Fibroblast of pulmonary artery (primary cell): Measurements from ENCODE around the gene TROAP.

Experiments used
- DNase-seq: peaks from one replicate; pipeline ENCODE4 v3.0.0-alpha.2; 2010; ENCODE audit warnings: low read depth
- H3K4me3 ChIP-seq: replicated peaks from 2 replicates; pipeline ENCODE4 v1.5.1; 2011; ENCODE audit warnings: low read depth, mild to moderate bottlenecking, control low read depth, low read length, moderate library complexity
- TF ChIP-seq, protein P1 (sequence below): IDR thresholded peaks from 2 replicates; pipeline ENCODE4 v1.5.1; 2011; ENCODE audit warnings: mild to moderate bottlenecking, control low read depth, low read length, inconsistent platforms; ENCODE audit errors: missing control alignments

TROAP gene

DNA sequence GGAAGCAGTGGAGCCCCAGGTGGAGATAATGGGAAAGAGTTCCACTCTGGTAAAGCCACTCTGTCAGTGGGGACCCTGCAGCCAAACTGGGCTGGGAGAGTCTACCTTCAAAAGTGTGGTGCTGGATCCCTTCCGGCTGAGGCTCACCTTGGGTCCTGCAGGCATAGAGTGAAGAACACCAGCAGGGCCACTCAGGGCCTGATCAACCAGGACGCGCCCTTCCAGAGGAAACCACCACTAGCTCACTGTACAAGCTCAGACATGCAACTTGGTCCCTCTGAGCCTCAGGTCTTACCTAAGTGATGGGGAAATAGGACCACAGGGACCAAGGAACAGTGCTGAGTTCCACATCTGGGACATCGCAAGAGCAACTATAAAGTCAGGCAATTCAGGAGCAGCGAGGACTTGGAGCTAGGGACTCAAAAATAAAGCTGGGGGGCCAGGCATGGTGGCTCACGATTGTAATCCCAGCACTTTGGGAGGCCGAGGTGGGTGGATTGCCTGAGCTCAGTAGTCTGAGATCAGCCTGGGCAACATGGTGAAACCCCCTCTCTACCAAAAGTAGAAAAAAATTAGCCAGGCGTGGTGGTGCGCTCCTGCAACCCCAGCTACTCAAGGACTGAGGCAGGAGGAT is 34.0 kb upstream of the TROAP start:
- TF ChIP-seq, protein P1, sequence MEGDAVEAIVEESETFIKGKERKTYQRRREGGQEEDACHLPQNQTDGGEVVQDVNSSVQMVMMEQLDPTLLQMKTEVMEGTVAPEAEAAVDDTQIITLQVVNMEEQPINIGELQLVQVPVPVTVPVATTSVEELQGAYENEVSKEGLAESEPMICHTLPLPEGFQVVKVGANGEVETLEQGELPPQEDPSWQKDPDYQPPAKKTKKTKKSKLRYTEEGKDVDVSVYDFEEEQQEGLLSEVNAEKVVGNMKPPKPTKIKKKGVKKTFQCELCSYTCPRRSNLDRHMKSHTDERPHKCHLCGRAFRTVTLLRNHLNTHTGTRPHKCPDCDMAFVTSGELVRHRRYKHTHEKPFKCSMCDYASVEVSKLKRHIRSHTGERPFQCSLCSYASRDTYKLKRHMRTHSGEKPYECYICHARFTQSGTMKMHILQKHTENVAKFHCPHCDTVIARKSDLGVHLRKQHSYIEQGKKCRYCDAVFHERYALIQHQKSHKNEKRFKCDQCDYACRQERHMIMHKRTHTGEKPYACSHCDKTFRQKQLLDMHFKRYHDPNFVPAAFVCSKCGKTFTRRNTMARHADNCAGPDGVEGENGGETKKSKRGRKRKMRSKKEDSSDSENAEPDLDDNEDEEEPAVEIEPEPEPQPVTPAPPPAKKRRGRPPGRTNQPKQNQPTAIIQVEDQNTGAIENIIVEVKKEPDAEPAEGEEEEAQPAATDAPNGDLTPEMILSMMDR = no peak
- DNase-seq = no peak
- H3K4me3 ChIP-seq = no peak overlapping the region

DNA sequence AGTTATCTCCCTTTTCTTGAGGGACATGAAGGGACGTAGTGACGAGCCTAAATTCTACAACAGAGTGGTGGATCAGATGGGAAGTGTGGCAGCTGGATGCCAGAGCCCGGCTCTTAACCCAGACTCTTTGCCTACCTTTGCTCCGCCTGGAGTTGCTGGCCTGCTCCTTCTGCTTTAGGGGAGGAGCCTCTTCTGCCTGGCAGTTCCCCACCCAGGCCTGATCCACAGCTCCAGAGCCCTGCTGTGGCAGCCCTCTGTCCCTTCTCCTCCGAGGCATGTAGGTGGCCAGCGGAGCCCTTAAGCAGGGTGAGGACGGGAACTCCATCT is 30.4 kb upstream of the TROAP start:
- no peak overlapping the region for H3K4me3 ChIP-seq
- TF ChIP-seq, protein P1 = no peak
- DNase-seq = no peak

DNA sequence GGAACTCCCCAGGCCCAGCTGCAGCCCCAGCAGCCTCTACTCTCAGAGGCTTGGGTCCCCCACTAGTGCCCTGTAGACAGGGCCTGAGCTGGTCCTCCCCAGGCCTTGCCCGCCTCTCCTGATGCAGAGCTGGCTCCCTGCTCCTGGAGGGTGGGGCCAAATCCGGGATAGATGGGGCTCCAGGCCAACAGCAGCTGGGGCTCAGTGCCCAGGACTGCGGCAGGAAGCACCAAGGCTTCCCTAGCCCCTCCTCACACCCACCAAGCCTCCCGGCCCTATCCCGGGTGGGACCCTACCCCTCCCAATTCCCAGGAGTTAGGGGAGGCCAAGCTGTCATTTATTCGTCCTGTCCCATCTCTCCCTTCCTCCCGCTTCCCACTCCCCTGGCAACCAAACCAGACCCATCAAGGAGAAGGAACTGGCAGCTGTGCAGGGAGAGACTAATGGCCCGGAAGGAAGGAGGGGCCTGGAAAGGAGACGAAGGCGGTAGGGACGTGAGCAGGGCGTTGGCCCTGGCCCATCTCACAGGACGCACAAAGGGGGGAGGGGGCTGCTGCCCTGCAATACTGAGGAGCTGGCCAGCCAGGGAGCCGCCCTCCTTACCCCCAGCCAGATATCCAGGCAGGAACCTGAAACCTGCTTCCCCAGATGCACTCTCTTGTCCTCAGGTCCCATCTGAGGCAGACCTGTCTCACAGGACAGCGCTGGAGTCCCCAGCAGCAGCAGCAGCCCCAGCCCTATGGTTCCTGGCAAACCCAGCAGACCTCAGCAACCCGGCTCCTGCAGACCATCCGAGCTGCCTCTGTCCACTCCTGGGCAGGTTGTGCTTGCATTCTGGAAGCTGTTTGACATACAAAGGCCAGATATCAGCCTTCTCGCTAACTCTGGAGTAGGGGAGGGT is 29.7 kb upstream of the TROAP start:
- TF ChIP-seq, protein P1 = no peak
- no peak for DNase-seq
- no peak overlapping the region for H3K4me3 ChIP-seq

DNA sequence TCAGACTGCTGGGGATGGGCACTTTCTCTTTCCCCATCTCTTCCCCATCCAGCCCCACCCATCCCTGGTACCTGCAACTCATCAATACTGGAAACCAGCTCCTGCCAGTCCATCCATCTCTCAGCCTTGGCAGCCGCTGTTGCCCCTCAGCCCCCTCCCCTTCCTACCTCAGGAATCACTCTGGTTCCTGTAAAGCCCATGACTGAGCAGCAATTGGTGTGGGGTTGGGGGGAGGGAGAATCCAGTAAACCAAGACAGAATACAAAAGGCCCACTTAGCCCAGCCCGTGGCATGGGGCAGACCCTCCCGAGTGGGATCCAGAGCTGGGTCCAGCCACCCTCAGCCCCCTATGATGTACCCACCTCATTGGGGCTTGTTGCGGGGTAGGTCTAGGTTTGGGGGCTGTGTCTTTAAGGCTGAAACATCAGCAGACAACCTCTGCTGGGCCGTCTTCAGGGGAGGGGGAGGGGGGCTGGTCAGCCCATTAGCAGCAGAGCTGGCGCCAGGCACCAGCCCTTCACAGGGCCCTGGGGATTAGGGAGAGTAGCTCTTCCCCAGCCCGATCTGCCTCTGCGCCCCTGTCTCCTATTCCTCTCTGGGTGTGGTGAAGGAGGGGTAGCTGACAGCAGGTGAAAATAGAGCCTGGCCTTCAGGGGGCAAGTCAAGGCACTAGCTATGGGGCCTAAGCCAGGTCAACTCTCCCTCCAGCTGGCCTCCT is 28.8 kb upstream of the TROAP start:
- no peak for DNase-seq
- no peak overlapping the region for H3K4me3 ChIP-seq
- TF ChIP-seq, protein P1 = no peak

DNA sequence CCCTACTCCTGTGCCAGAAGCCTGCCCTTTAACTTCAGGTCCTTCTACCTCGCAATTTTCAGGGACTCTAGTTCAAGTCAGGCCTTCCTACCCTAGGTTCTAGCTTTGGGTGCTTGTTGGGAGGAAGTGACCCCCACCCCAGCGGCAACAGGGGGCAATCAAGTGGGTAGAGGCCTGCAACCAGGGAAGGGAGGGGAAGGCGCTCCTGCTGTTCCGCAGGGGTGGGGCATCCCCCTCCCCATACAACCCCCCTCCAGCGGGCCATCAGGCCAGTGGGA is 28.3 kb upstream of the TROAP start:
- TF ChIP-seq, protein P1 = no peak
- DNase-seq = no peak
- no peak overlapping the region for H3K4me3 ChIP-seq

DNA sequence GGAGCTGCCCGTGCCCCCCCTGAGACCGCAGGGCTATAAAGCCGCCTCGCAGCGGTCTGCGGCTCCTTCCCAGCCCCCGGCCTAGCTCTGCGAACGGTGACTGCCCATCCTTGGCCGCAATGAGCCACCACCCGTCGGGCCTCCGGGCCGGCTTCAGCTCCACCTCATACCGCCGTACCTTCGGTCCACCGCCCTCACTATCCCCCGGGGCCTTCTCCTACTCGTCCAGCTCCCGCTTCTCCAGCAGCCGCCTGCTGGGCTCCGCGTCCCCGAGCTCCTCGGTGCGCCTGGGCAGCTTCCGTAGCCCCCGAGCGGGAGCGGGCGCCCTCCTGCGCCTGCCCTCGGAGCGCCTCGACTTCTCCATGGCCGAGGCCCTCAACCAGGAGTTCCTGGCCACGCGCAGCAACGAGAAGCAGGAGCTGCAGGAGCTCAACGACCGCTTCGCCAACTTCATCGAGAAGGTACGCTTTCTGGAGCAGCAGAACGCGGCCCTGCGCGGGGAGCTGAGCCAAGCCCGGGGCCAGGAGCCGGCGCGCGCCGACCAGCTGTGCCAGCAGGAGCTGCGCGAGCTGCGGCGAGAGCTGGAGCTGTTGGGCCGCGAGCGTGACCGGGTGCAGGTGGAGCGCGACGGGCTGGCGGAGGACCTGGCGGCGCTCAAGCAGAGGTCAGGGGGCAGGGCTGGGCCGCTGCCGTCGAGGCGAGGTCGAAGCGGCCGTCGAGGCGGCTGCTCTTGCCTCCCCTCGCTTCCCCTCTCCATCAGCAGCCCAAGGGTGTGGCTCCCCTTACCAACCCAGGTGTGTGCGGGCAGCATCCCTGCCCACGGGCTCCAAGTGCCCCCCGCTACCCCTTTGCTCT is 27.7 kb upstream of the TROAP start, which contains the start of gene PRPH:
Gene PRPH, plus strand, starts transcription at position 66 of the 855 bp plus-strand sequence. Its CDS starts 54 bp downstream, at position 120.
- H3K4me3 ChIP-seq = no peak within 1 kb of the TSS
- no peak for DNase-seq

More for the DNA sequence above, 27.7 kb upstream of the TROAP start, which contains the start of gene PRPH:
- TF ChIP-seq, protein P1 = no peak
